GM13977 (cell line): ENCODE measurements around the gene EPAS1.

Experiments used
- DNase-seq: peaks from one replicate; pipeline ENCODE4 v3.0.0; 2012; ENCODE audit warnings: low spot score
- in situ Hi-C: fragments of 300-500 bp; cut with MboI; formaldehyde crosslinking; loops from one replicate; pipeline ENCODE4 v1.12.0; 2022; ENCODE audit warnings: low sequenced_read_pairs, low pct_unique_long_range_greater_than_20kb, mixed read lengths, inconsistent platforms; ENCODE audit not compliant: unreplicated experiment
- TF ChIP-seq, protein P1 (sequence below): IDR thresholded peaks from 2 replicates; pipeline ENCODE4 v1.5.1; 2012; ENCODE audit warnings: mild to moderate bottlenecking, control low read depth; ENCODE audit not compliant: insufficient read depth; ENCODE audit errors: extremely low read depth, missing control alignments

Gene EPAS1

DNA sequence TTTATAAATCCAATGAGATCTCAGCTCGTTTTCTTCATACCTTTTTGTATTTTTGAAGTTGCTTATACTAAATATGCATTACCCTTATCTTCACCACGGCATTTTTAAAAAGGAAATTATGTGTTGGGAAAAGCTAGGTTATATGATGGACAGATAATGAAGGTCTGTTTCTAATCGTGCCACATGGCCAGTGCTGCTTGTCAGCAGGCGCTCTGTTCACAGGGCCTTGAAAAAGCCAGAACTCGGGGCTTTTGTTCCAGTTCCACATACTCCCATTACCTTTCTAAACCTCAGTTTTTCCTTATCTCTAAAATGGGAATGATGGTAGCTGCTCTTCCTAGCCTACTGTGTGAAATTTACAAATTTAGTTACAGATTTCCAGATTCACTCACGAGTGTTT is 42.0 kb downstream of the EPAS1 start:
- no peak for DNase-seq
- TF ChIP-seq, protein P1, sequence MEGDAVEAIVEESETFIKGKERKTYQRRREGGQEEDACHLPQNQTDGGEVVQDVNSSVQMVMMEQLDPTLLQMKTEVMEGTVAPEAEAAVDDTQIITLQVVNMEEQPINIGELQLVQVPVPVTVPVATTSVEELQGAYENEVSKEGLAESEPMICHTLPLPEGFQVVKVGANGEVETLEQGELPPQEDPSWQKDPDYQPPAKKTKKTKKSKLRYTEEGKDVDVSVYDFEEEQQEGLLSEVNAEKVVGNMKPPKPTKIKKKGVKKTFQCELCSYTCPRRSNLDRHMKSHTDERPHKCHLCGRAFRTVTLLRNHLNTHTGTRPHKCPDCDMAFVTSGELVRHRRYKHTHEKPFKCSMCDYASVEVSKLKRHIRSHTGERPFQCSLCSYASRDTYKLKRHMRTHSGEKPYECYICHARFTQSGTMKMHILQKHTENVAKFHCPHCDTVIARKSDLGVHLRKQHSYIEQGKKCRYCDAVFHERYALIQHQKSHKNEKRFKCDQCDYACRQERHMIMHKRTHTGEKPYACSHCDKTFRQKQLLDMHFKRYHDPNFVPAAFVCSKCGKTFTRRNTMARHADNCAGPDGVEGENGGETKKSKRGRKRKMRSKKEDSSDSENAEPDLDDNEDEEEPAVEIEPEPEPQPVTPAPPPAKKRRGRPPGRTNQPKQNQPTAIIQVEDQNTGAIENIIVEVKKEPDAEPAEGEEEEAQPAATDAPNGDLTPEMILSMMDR = no peak
- in situ Hi-C loops = no loop called here

DNA sequence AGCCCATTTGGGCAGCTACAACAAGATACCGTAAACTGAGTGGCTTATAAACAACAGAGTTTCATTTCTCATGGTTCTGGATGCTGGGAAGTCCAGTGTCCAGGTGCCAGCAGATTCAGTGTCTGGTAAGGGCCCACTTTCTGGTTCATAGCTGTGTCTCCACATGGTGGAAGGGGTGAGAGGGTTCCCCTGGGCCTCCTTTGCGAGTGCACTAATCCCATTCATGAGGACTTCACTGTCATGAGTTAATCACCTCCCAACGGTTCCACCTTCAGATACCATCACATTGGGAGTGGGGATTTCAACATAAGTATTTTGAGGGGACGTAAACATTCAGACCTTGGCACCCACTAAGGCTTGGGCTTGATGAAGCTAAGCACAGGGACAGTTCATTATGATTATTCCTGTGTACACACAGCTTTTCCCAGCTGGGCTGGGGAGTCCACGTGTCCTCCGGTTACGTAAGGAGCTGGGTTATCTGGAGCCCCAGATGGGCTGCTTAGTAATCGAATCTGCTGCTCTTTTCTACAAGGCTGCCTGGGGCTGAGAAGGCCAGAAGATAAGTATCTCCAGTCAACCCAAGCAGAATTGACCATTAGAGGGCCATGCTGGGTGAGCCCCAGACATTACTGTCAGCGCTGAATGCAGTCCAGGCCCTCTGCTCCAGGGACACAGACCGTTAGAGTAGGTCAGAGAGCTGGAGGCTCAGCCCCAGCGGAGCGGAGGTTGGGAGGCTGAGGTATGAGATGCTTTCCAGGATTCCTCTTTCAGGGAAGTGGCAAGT is 42.7 kb downstream of the EPAS1 start:
- in situ Hi-C loops = no loop called here
- TF ChIP-seq, protein P1 = no peak
- DNase-seq = no peak

DNA sequence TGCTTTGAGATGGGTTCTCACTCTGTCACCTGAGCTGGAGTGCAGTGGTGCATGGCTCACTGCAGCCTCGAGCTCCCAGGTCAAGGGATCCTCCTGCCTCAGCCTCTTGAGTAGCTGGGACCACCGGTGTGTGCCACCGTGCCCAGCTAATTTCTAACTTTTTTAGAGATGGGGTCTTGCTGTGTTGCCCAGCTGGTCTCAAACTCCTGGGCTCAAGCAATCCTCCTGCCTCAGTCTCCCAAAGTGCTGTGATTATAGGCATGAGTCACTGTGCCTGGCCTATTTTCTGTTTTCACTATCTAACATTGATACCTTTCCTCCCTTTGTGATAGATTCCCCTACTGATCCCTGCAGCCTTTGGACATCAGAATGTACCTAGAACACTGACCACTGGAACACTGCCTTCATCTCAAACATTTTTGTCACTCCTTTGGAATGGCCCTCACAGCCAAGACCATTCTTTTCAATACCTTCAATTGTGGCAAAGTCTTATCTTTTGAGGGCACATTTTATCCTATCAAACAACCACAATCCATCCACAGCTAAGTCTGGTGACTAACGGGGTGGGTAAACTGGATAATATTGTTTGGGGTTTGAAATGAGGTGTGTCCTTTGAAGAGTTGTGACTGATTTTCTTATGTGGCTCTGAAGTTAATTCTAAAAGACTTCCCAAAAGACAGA is 43.7 kb downstream of the EPAS1 start:
- TF ChIP-seq, protein P1 = no peak
- DNase-seq = no peak
- in situ Hi-C loops = no loop called here

DNA sequence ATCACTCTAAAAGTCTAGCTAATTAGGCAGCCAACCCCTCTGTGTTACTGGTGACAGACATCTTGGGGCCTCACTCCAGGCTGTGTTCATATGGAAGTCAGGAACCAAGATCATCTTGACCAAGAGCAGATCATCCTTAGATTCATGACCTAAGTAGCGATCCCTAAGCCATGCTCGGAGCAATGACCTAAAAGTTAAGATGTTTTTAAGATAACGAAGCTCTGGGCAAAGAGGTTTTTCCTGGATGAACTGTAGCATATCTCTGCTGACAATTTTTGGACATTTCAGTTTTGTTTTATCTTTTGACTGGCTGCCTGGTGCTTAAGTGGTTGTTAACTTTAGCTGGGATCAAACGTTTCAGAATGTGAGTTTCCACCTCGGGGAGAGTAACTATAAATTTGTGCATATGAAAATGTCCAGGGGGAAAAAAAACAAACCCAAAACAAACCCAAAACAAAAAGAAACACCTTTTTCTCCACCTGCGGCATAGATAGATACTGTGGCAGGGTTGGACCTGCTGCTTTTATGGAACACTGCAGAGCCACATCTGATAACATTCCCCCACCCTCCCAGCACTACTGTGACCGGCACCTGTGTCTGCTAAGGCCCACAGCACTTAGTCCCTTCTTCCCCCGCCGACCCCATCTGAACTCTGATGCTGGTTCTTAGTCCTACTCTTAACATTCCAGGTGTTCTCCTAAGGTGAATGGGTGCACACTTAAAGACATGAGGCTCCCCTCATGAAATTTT is 45.5 kb downstream of the EPAS1 start:
- in situ Hi-C loops = no loop called here

DNA sequence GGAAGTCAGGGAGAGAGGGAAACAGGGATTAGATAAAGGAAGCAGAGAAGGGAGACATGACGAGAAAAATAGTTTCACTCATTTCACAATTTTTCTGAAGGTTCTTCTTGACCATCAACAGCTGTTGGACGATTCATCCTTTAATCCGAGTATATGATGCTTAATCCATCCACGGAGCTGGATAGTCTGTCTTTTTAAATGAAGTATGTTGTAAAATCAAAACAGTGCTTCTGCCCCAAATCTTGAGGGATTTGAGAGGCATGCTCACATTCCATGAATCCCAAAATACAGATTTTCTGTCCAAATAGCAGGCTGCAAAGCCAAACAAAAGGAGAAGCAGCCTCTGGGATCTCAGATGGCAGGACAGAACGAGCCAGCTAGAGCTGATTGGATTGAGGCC is 47.5 kb downstream of the EPAS1 start:
- in situ Hi-C loops = no loop called here
- TF ChIP-seq, protein P1 = no peak
- no peak for DNase-seq

More for the DNA sequence above, 45.5 kb downstream of the EPAS1 start:
- TF ChIP-seq, protein P1 = no peak
- DNase-seq = no peak

DNA sequence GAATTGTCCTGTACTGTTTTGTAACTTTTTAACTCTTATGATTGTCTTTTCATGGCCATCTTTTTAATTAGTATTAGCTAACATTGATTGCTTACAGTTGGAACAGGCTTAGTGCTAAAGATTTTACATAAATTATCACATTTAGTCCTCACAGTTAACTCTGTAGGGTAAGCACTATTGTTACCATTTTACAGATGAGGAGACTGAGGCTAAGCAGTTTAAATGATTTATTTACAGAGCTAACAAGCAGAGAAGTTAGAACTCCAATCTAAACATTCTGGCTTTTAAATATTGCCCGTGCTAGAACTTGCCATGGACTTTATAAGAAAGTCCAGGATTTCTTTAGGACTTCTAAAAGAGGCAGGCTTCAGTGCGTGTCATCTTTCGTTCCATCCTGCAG is 48.6 kb downstream of the EPAS1 start:
- TF ChIP-seq, protein P1 = no peak
- DNase-seq = no peak
- in situ Hi-C loops = no loop called here
